HEK293 (cell line): ENCODE results near the gene SLC26A5.

ENCODE experiments used
- CTCF ChIA-PET: fragments of 350-600 bp; formaldehyde crosslinking; extraction: SDS; loops from one replicate; lab custom pipeline; 2021; ENCODE audit warnings: antibody characterized with exemption; lab: Yijun Ruan, JAX
- POLR2A ChIA-PET: fragments of 300-600 bp; formaldehyde crosslinking; extraction: SDS; loops from one replicate; lab custom pipeline; 2020; ENCODE audit warnings: antibody characterized with exemption, inconsistent platforms; lab: Yijun Ruan, JAX
- H3K27ac ChIP-seq: fragments of 200-500 bp; sonication (Bioruptor generic); 2 replicates; pipeline ENCODE4 v1.5.1; 2014; ENCODE audit warnings: low read depth, low read length, control low read depth, inconsistent platforms; ENCODE audit errors: extremely low read depth
- H3K36me3 ChIP-seq, 2 experiments: fragments of 200-500 bp in 1 of 2; sonication (Bioruptor generic) in 1 of 2; 1 replicate in 1 of 2; 2 replicates in 1 of 2; pipeline ENCODE4 v1.5.1; 2014 to 2017; ENCODE audit warnings: inconsistent platforms in 2 of 2, low read length in 2 of 2; ENCODE audit not compliant: control insufficient read depth in 2 of 2, insufficient read depth in 1 of 2
- H3K4me1 ChIP-seq: fragments of 200-500 bp; sonication (Bioruptor generic); 2 replicates; pipeline ENCODE4 v1.5.1; 2014; ENCODE audit warnings: mild to moderate bottlenecking, low read length, inconsistent platforms; ENCODE audit not compliant: control insufficient read depth, insufficient read depth
- H3K4me3 ChIP-seq: 2 replicates; pipeline ENCODE4 v1.5.1; 2011; ENCODE audit warnings: low read depth, mild to moderate bottlenecking, control low read depth, low read length, moderate library complexity
- H3K9me3 ChIP-seq: fragments of 200-500 bp; sonication (Bioruptor generic); 2 replicates; pipeline ENCODE4 v1.5.1; 2014; ENCODE audit warnings: low read depth, low read length, inconsistent platforms; ENCODE audit not compliant: control insufficient read depth, insufficient read depth
- KLF16 ChIP-seq: fragments of 450-650 bp; formaldehyde crosslinking; IDR thresholded peaks from 2 replicates; pipeline ENCODE4 v1.5.1; 2017; ENCODE audit warnings: missing biosample characterization, missing genetic modification characterization
- ZEB2 ChIP-seq: fragments of 450-650 bp; formaldehyde crosslinking; IDR thresholded peaks from 2 replicates; pipeline ENCODE4 v1.5.1; 2016; ENCODE audit warnings: missing biosample characterization, missing genetic modification characterization
- ZFP3 ChIP-seq: fragments of 450-650 bp; formaldehyde crosslinking; IDR thresholded peaks from 2 replicates; pipeline ENCODE4 v1.5.1; 2016; ENCODE audit warnings: low read depth, missing biosample characterization, missing genetic modification characterization
- ZNF16 ChIP-seq: fragments of 450-650 bp; formaldehyde crosslinking; IDR thresholded peaks from 2 replicates; pipeline ENCODE4 v1.5.1; 2016; ENCODE audit warnings: low read depth, missing biosample characterization, missing genetic modification characterization
- ZNF350 ChIP-seq: fragments of 450-650 bp; formaldehyde crosslinking; IDR thresholded peaks from 2 replicates; pipeline ENCODE4 v1.5.0; 2017; ENCODE audit warnings: missing biosample characterization, mild to moderate bottlenecking, missing genetic modification characterization
- ZNF404 ChIP-seq: fragments of 450-650 bp; formaldehyde crosslinking; IDR thresholded peaks from 2 replicates; pipeline ENCODE4 v1.5.1; 2017; ENCODE audit warnings: missing biosample characterization, missing genetic modification characterization
- ZNF558 ChIP-seq: fragments of 450-650 bp; formaldehyde crosslinking; IDR thresholded peaks from 2 replicates; pipeline ENCODE4 v1.5.1; 2016; ENCODE audit warnings: missing biosample characterization, missing genetic modification characterization
- ZNF560 ChIP-seq: fragments of 450-650 bp; formaldehyde crosslinking; IDR thresholded peaks from 2 replicates; pipeline ENCODE4 v1.5.1; 2017; ENCODE audit warnings: missing biosample characterization, missing genetic modification characterization, borderline replicate concordance
- ZNF626 ChIP-seq: fragments of 450-650 bp; sonication (Bioruptor Pico); formaldehyde crosslinking; IDR thresholded peaks from 2 replicates; pipeline ENCODE4 v1.5.1; 2018; ENCODE audit warnings: missing biosample characterization, missing genetic modification characterization, inconsistent platforms
- ZNF670 ChIP-seq: fragments of 450-650 bp; formaldehyde crosslinking; IDR thresholded peaks from 2 replicates; pipeline ENCODE4 v1.5.1; 2016; ENCODE audit warnings: missing biosample characterization, missing genetic modification characterization, low read depth
- ZNF701 ChIP-seq: fragments of 450-650 bp; formaldehyde crosslinking; IDR thresholded peaks from 2 replicates; pipeline ENCODE4 v1.5.1; 2016; ENCODE audit warnings: missing biosample characterization, missing genetic modification characterization
- TF ChIP-seq, protein P1 (sequence below): fragments of 450-650 bp; formaldehyde crosslinking; IDR thresholded peaks from 2 replicates; pipeline ENCODE4 v1.5.1; 2017; ENCODE audit warnings: missing biosample characterization, missing genetic modification characterization
- TF ChIP-seq, protein P2 (sequence below): fragments of 450-650 bp; IDR thresholded peaks from 2 replicates; pipeline ENCODE4 v1.5.1; 2018; ENCODE audit warnings: missing biosample characterization, mild to moderate bottlenecking, missing genetic modification characterization
- TF ChIP-seq, protein P3 (sequence below): fragments of 450-650 bp; formaldehyde crosslinking; IDR thresholded peaks from 2 replicates; pipeline ENCODE4 v1.5.1; 2016; ENCODE audit warnings: missing biosample characterization, missing genetic modification characterization

Gene SLC26A5

DNA sequence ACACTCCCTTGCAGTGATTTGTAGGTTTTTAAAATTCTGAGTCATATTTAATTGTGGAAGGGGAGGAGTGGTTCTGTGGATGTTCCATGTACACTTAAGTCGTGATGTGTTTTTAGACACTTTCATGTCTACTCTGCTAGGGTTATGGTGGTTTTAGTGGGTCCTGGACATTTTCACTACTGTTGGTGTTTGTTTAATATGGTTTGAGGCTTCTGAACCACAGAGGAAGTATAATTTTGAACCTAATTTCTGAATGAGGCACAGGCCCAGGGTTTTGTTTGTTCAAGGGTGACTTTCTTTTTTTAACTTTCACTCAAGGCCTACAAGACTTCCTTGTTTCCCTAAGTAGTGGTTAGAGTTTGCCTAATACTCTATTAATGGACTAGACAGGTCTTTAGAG lies 13.3 kb downstream of the SLC26A5 start:
- H3K9me3 ChIP-seq, result no peaks in the 10 kb centered on the region
- ChIA-PET CTCF (interaction anchor here (0.6 kb wide), 1 partner anchor 304 kb away, joined by 5 read pairs; no protein-coding TSS in a partner anchor), POLR2A (no interaction called here)
- H3K4me1 ChIP-seq, result no peaks in the 10 kb centered on the region
- H3K36me3 ChIP-seq, result no peaks in the 10 kb centered on the region
- TF ChIP-seq, protein P1, sequence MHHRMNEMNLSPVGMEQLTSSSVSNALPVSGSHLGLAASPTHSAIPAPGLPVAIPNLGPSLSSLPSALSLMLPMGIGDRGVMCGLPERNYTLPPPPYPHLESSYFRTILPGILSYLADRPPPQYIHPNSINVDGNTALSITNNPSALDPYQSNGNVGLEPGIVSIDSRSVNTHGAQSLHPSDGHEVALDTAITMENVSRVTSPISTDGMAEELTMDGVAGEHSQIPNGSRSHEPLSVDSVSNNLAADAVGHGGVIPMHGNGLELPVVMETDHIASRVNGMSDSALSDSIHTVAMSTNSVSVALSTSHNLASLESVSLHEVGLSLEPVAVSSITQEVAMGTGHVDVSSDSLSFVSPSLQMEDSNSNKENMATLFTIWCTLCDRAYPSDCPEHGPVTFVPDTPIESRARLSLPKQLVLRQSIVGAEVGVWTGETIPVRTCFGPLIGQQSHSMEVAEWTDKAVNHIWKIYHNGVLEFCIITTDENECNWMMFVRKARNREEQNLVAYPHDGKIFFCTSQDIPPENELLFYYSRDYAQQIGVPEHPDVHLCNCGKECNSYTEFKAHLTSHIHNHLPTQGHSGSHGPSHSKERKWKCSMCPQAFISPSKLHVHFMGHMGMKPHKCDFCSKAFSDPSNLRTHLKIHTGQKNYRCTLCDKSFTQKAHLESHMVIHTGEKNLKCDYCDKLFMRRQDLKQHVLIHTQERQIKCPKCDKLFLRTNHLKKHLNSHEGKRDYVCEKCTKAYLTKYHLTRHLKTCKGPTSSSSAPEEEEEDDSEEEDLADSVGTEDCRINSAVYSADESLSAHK (tag by site-specific recombination), result no peak
- TF ChIP-seq, protein P2, sequence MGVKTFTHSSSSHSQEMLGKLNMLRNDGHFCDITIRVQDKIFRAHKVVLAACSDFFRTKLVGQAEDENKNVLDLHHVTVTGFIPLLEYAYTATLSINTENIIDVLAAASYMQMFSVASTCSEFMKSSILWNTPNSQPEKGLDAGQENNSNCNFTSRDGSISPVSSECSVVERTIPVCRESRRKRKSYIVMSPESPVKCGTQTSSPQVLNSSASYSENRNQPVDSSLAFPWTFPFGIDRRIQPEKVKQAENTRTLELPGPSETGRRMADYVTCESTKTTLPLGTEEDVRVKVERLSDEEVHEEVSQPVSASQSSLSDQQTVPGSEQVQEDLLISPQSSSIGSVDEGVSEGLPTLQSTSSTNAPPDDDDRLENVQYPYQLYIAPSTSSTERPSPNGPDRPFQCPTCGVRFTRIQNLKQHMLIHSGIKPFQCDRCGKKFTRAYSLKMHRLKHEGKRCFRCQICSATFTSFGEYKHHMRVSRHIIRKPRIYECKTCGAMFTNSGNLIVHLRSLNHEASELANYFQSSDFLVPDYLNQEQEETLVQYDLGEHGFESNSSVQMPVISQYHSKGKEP (tag by site-specific recombination), result no peak
- TF ChIP-seq ZNF701, result no peak
- no peak for TF ChIP-seq ZNF558 (tag by site-specific recombination)
- TF ChIP-seq ZNF560 (tag by site-specific recombination), result no peak
- H3K4me3 ChIP-seq, result no peak overlapping the region
- H3K27ac ChIP-seq, result no peak overlapping the region

DNA sequence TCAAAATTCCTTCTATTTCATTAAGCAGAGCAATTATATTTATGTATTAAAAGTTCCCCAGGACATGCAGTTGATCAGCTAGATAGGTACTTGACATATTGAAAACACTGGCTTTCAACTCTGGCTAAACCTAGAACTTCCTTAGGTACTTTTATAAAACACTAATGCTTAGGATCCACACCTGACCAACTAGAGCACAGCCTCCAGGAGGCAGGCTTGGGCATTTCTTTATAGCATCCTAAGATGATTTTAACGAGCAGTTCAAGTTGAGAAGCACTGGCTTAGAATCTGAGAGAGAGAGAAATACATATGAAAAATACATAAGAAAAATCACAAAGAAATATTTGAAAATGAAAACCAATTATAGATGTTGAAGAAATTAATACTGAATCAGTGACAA lies 20.8 kb downstream of the SLC26A5 start:
- ChIA-PET CTCF (interaction anchor here (0.7 kb wide), 1 partner anchor 1221 kb away, joined by 3 read pairs; no protein-coding TSS in a partner anchor), POLR2A (no interaction called here)
- no peak overlapping the region for H3K27ac ChIP-seq
- H3K4me1 ChIP-seq, result no peaks in the 10 kb centered on the region
- no peak overlapping the region for H3K4me3 ChIP-seq
- TF ChIP-seq ZNF670 (tag by site-specific recombination) (no peak), ZNF626 (tag by site-specific recombination) (no peak), ZEB2 (tag by site-specific recombination) (no peak)
- H3K36me3 ChIP-seq, result no peaks in the 10 kb centered on the region
- H3K9me3 ChIP-seq, result no peaks in the 10 kb centered on the region

DNA sequence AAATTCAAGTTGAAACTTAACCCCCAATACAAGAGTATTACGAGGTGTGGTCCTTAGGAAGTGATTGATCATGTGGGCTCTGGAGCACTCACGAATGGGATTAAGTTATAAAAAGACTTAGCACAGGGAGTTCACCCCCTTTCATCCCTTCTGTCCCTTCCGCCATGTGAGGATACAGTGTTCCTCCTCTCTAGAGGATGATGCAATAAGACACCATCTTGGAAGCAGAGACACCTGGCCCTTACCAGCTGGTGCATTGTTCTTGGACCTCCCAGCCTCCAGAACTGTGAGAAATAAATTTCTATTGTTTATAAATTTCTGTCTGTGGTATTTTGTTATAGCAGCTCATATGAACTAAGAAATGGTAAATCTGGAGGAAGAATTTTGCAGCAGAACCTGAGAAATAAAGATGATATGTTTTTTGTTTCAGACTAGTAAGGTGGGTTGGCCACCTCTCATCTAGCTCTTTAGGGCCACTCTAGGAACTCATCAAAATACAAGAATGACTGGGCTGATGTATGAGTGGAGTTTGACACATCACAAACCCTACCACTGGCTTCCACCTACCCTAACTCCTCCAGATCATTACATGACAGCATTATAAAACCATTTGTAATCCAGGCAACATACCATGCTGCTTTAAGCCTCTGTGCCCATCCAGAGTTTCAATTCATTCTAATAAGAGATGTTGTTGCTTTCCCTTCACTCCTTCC lies 22.4 kb downstream of the SLC26A5 start:
- CTCF ChIA-PET, result no interaction called here
- no peak overlapping the region for H3K4me3 ChIP-seq

DNA sequence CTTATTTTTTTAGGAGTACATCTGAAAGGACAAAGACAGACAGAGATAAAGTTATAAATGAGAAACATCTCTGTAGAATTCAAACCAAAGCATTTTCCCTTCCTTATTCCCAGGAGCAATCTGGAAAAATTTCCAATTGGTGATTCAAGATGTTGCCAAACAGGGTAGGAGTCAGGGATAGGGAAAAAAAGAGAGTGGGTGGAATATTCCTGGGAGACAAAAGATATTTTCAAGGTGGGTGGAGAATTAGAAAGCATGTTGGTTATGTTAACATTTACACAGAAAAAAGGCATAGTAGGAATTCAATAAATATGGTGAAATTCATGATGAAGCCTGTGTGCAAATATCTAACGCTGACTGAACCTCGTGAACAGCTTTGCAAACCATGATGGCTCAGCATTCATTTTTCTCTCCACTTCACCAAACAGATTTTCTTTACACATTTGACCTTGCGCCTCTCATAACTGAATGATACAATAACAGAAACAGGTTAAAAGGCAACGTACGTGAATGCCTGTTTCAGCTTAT lies 25.1 kb downstream of the SLC26A5 start:
- CTCF ChIA-PET, result no interaction called here
- no peaks in the 10 kb centered on the region for H3K36me3 ChIP-seq
- POLR2A ChIA-PET, result no interaction called here
- H3K27ac ChIP-seq, result no peak overlapping the region
- no peaks in the 10 kb centered on the region for H3K4me1 ChIP-seq
- TF ChIP-seq, protein P3, sequence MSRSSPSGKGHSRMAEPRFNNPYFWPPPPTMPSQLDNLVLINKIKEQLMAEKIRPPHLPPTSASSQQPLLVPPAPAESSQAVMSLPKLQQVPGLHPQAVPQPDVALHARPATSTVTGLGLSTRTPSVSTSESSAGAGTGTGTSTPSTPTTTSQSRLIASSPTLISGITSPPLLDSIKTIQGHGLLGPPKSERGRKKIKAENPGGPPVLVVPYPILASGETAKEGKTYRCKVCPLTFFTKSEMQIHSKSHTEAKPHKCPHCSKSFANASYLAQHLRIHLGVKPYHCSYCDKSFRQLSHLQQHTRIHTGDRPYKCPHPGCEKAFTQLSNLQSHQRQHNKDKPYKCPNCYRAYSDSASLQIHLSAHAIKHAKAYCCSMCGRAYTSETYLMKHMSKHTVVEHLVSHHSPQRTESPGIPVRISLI (tag by site-specific recombination), result no peak
- TF ChIP-seq ZNF350 (tag by site-specific recombination), result no peak
- TF ChIP-seq, all 188 proteins: peak for 0
- Histone ChIP-seq H3K4me3 (no peak overlapping the region), H3K9me3 (no peaks in the 10 kb centered on the region)

More for the DNA sequence above, 22.4 kb downstream of the SLC26A5 start:
- no peak overlapping the region for H3K27ac ChIP-seq
- H3K36me3 ChIP-seq, result no peaks in the 10 kb centered on the region
- no peaks in the 10 kb centered on the region for H3K9me3 ChIP-seq
- TF ChIP-seq ZNF404 (no peak), ZNF16 (tag by site-specific recombination) (no peak), ZFP3 (tag by site-specific recombination) (no peak), KLF16 (no peak)
- H3K4me1 ChIP-seq, result no peaks in the 10 kb centered on the region
- POLR2A ChIA-PET, result no interaction called here
